Measurements from ENCODE around the gene ADCY10.

DNA sequence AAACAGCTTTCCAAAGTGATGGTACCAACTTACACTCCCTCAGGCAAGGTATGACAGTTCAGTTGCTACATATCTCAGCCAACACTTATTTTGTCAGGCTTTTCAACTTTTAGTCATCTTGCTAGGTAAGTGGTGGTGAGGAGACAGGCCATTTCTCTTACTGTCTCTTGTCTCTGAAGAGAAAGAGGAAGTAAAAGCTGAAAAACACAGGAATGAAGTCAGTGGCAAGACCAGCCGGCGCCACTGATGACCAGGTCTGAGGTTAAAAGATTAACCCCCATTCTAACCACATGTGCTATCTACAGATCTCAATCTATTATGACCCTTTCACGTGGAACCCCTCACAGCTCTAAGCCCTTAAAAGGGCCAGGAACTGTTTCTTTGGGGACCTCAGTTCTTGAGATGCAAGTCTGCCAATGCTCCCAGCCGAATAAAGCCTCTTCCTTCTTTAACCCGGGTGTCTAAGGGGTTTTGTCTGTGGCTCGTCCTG, 4.2 kb downstream of the ADCY10 start:
- TF ChIP-seq, protein P1, sequence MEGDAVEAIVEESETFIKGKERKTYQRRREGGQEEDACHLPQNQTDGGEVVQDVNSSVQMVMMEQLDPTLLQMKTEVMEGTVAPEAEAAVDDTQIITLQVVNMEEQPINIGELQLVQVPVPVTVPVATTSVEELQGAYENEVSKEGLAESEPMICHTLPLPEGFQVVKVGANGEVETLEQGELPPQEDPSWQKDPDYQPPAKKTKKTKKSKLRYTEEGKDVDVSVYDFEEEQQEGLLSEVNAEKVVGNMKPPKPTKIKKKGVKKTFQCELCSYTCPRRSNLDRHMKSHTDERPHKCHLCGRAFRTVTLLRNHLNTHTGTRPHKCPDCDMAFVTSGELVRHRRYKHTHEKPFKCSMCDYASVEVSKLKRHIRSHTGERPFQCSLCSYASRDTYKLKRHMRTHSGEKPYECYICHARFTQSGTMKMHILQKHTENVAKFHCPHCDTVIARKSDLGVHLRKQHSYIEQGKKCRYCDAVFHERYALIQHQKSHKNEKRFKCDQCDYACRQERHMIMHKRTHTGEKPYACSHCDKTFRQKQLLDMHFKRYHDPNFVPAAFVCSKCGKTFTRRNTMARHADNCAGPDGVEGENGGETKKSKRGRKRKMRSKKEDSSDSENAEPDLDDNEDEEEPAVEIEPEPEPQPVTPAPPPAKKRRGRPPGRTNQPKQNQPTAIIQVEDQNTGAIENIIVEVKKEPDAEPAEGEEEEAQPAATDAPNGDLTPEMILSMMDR (IDR thresholded peaks at IDR 0.05 in 4 of 5, conservative IDR thresholded peaks at IDR 0.05 in 1 of 5): no peak
- no peak for TF ChIP-seq POLR2A (IDR thresholded peaks at IDR 0.05)

All from gastrocnemius medialis (tissue), 4 donors.